Endothelial cell of umbilical vein (primary cell): ENCODE measurements around the gene PRPS1L1. TPM values are rescaled to one million over a fixed set of nuclear protein-coding genes. Genes with fewer than 3 reads are reported as not detected.

Experiments
- BruUV-seq: library from RNA; stranded (reverse); fragments of 400-500 nt; replicated peaks from 2 replicates; lab custom pipeline; 2021; lab: Mats Ljungman, UMichigan
- CTCF ChIA-PET: fragments of 300-600, 350-600 bp; sonication (Branson Sonifier 250); formaldehyde crosslinking; loops from one replicate; lab custom pipeline; 2021; ENCODE audit warnings: antibody characterized with exemption, inconsistent platforms; lab: Charles Lee
- POLR2A ChIA-PET: fragments of 300-600, 350-600 bp; sonication (Branson Sonifier 250); formaldehyde crosslinking; loops from one replicate; lab custom pipeline; 2021; ENCODE audit warnings: antibody characterized with exemption, inconsistent platforms; lab: Charles Lee
- DNase-seq: peaks from one replicate; pipeline ENCODE4 v3.0.0-alpha.2; 2011; ENCODE audit warnings: low read depth, low spot score
- FAIRE-seq: peaks from 2 replicates; lab custom pipeline; 2011; peaks lifted over from hg19 to GRCh38; lab: Jason Lieb, UNC
- H2AFZ ChIP-seq: 2 replicates; pipeline ENCODE4 v1.6.0; 2012; ENCODE audit warnings: low read depth, low read length, control low read depth, inconsistent platforms
- H3K27ac ChIP-seq: 2 replicates; pipeline ENCODE4 v1.5.1; 2011; ENCODE audit warnings: low read depth, mild to moderate bottlenecking, control low read depth, low read length, moderate library complexity; ENCODE audit not compliant: insufficient read depth
- H3K27me3 ChIP-seq, 2 experiments: 2 replicates each; pipeline versions ENCODE4 v1.6.0 to v1.6.1; 2011; ENCODE audit warnings: low read length in 2 of 2, mixed read lengths in 1 of 2; ENCODE audit not compliant: control insufficient read depth in 2 of 2, insufficient read depth in 2 of 2
- H3K36me3 ChIP-seq, 2 experiments: 2 replicates in 1 of 2; 3 replicates in 1 of 2; pipeline ENCODE4 v1.5.1; 2011; ENCODE audit warnings: low read length in 2 of 2, mild to moderate bottlenecking in 1 of 2, moderate library complexity in 1 of 2; ENCODE audit not compliant: control insufficient read depth in 2 of 2, insufficient read depth in 2 of 2; ENCODE audit errors: extremely low read depth in 1 of 2
- H3K4me1 ChIP-seq: 3 replicates; pipeline ENCODE4 v1.5.1; 2011; ENCODE audit warnings: mild to moderate bottlenecking, low read length; ENCODE audit not compliant: control insufficient read depth, insufficient read depth; ENCODE audit errors: extremely low read depth
- H3K4me2 ChIP-seq: 2 replicates; pipeline ENCODE4 v1.6.1; 2011; ENCODE audit warnings: low read length, control low read depth, mixed read lengths; ENCODE audit not compliant: insufficient read depth
- H3K4me3 ChIP-seq, 3 experiments: fragments of 200-600 bp in 1 of 3; sonication (generic), shearing (Covaris generic) in 1 of 3; replicated peaks in 1 of 3; 2 replicates each; pipeline ENCODE4 v1.5.1; 2011 to 2016; ENCODE audit warnings: control low read depth in 3 of 3, low read length in 3 of 3, mild to moderate bottlenecking in 2 of 3, inconsistent platforms in 1 of 3, low read depth in 1 of 3, moderate library complexity in 1 of 3; ENCODE audit not compliant: insufficient read depth in 1 of 3
- H3K79me2 ChIP-seq: 2 replicates; pipeline ENCODE4 v1.6.0; 2012; ENCODE audit warnings: low read length, inconsistent platforms; ENCODE audit not compliant: control insufficient read depth, insufficient read depth
- H3K9ac ChIP-seq: replicated peaks from 2 replicates; pipeline ENCODE3; 2011; ENCODE audit warnings: low read length, control low read depth; ENCODE audit not compliant: insufficient read depth; ENCODE audit errors: extremely low read depth
- H3K9me1 ChIP-seq: replicated peaks from 3 replicates; pipeline ENCODE4 v1.6.0; 2011; ENCODE audit warnings: mild to moderate bottlenecking, low read length; ENCODE audit not compliant: control insufficient read depth, insufficient read depth; ENCODE audit errors: extremely low read depth
- H3K9me3 ChIP-seq: replicated peaks from 2 replicates; pipeline ENCODE4 v1.5.1; 2012; ENCODE audit warnings: low read length, inconsistent platforms; ENCODE audit not compliant: control insufficient read depth, insufficient read depth
- H4K20me1 ChIP-seq: replicated peaks from 2 replicates; pipeline ENCODE3; 2011; ENCODE audit warnings: mild to moderate bottlenecking, low read length; ENCODE audit not compliant: control insufficient read depth, insufficient read depth; ENCODE audit errors: extremely low read depth
- EZH2 ChIP-seq: IDR thresholded peaks from 2 replicates; pipeline ENCODE4 v1.6.1; 2012; ENCODE audit warnings: borderline replicate concordance, low read depth, mild to moderate bottlenecking, moderate library complexity, low read length, inconsistent platforms; ENCODE audit not compliant: severe bottlenecking
- FOS ChIP-seq: IDR thresholded peaks from 2 replicates; pipeline ENCODE4 v1.6.1; 2011; ENCODE audit warnings: mild to moderate bottlenecking, low read length, moderate library complexity, borderline replicate concordance; ENCODE audit not compliant: insufficient read depth
- GATA2 ChIP-seq: IDR thresholded peaks from 2 replicates; pipeline ENCODE4 v1.7.0; 2011; ENCODE audit warnings: low read depth, mild to moderate bottlenecking, moderate library complexity, mixed read lengths, low read length; ENCODE audit not compliant: insufficient read length, insufficient read depth
- JUN ChIP-seq: IDR thresholded peaks from 2 replicates; pipeline ENCODE4 v1.6.1; 2011; ENCODE audit warnings: borderline replicate concordance, low read depth; ENCODE audit not compliant: insufficient read length, insufficient read depth
- MYC ChIP-seq: IDR thresholded peaks from one replicate; pipeline ENCODE4 v1.6.1; 2011; ENCODE audit warnings: mild to moderate bottlenecking, low read depth, low read length
- POLR2A ChIP-seq: IDR thresholded peaks from 2 replicates; pipeline ENCODE4 v1.6.1; 2012; ENCODE audit warnings: low read depth, mild to moderate bottlenecking, control low read depth, low read length
- POLR2AphosphoS5 ChIP-seq: IDR thresholded peaks from 2 replicates; pipeline ENCODE4 v1.6.1; 2012; ENCODE audit warnings: low read depth, mild to moderate bottlenecking, control low read depth, low read length, moderate library complexity; ENCODE audit not compliant: insufficient read depth
- dilution Hi-C: fragments of 300-500 bp; cut with MboI; formaldehyde crosslinking; loops from one replicate; pipeline ENCODE4 v1.15.0; 2019; ENCODE audit warnings: low sequenced_read_pairs; ENCODE audit not compliant: extremely low pct_ligation_motif_present
- intact Hi-C: fragments of 100-400 bp; cut with micrococcal nuclease; formaldehyde crosslinking; loops from one replicate; pipeline ENCODE4 v1.10.0; 2022
- polyA plus RNA-seq, 4 experiments: library from polyadenylated mRNA; depleted of rRNA in 3 of 4; stranded (reverse) in 3 of 4; unstranded in 1 of 4; fragments of >200 nt; gene quantifications; 2 replicates each; pipeline versions ENCODE4 v1.2.1 to v1.2.3, GENCODE V29; 2011 to 2012; ENCODE audit warnings: missing spikeins in 1 of 4
- total RNA-seq: library from RNA; stranded (reverse); gene quantifications from 2 replicates; pipeline ENCODE4 v1.2.3, GENCODE V29; 2021
- TF ChIP-seq, protein P1 (sequence below), 2 donors: IDR thresholded peaks; 1 replicate in 1 of 2; 2 replicates in 1 of 2; pipeline ENCODE4 v1.5.1; 2011; ENCODE audit warnings: low read length in 2 of 2, mild to moderate bottlenecking in 2 of 2, moderate library complexity in 2 of 2, control low read depth in 1 of 2, inconsistent platforms in 1 of 2, low read depth in 1 of 2; ENCODE audit not compliant: insufficient read depth in 1 of 2; ENCODE audit errors: extremely low read depth in 1 of 2
- TF ChIP-seq, protein P2 (sequence below): IDR thresholded peaks from 2 replicates; pipeline ENCODE4 v1.6.1; 2011; ENCODE audit not compliant: insufficient read depth, insufficient read length

The PRPS1L1 gene
- total and polyA plus RNA-seq, 2 donors (not counting 3 experiments of a cell fraction or from before 2014, with no cell fraction given): not detected

DNA sequence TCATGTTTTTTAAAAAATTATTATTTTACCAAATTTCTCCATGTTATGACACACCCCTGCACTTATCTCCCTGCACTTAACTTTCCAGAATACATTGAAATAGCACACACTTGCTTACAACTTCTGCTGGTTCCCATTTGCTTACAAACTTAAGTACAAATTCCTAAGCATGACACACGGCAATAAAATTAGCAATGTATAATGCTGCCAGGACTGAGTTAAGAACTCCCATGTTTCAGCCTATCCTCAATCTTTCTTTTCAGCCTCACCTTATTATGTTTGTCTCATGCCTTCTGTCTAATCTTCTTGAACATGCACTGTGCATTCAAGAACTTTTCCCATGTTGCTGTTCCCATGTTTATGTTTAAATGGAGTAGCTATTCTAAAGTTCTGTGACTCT is 40.8 kb downstream of the PRPS1L1 start:
- dilution Hi-C loops: no loop called here
- ChIA-PET CTCF (interaction anchor here (2.0 kb wide), 1 partner anchor 11 kb away, joined by 5 read pairs; no protein-coding TSS in a partner anchor), POLR2A (no interaction called here)
- Histone ChIP-seq H3K27me3 (no peaks in the 10 kb centered on the region), H3K9me1 (no peaks in the 10 kb centered on the region), H3K4me1 (no peaks in the 10 kb centered on the region), H3K36me3 (no peaks in the 10 kb centered on the region), H2AFZ (no peak overlapping the region), H3K4me2 (no peak overlapping the region), H4K20me1 (no peaks in the 10 kb centered on the region), H3K79me2 (no peaks in the 10 kb centered on the region), H3K4me3 (no peak overlapping the region), H3K9me3 (no peaks in the 10 kb centered on the region), H3K27ac (no peak overlapping the region), H3K9ac (no peak overlapping the region)
- FAIRE-seq (no peak), DNase-seq (no peak)
- no peak for TF ChIP-seq GATA2
- no peak for TF ChIP-seq JUN
- TF ChIP-seq, protein P1, sequence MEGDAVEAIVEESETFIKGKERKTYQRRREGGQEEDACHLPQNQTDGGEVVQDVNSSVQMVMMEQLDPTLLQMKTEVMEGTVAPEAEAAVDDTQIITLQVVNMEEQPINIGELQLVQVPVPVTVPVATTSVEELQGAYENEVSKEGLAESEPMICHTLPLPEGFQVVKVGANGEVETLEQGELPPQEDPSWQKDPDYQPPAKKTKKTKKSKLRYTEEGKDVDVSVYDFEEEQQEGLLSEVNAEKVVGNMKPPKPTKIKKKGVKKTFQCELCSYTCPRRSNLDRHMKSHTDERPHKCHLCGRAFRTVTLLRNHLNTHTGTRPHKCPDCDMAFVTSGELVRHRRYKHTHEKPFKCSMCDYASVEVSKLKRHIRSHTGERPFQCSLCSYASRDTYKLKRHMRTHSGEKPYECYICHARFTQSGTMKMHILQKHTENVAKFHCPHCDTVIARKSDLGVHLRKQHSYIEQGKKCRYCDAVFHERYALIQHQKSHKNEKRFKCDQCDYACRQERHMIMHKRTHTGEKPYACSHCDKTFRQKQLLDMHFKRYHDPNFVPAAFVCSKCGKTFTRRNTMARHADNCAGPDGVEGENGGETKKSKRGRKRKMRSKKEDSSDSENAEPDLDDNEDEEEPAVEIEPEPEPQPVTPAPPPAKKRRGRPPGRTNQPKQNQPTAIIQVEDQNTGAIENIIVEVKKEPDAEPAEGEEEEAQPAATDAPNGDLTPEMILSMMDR (IDR thresholded peaks at IDR 0.05; ENCODE audit: extremely low read depth in 1 of 2, insufficient read depth in 1 of 2, low read depth in 1 of 2, low read length in 2 of 2): no peak
- no peak for TF ChIP-seq EZH2
- no peak for TF ChIP-seq FOS
- TF ChIP-seq MYC: no peak
- no peak for TF ChIP-seq POLR2A
- TF ChIP-seq, protein P2, sequence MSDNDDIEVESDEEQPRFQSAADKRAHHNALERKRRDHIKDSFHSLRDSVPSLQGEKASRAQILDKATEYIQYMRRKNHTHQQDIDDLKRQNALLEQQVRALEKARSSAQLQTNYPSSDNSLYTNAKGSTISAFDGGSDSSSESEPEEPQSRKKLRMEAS: no peak
- no peak for TF ChIP-seq POLR2AphosphoS5
- intact Hi-C loops: no loop called here
- BruUV-seq: no TSS peak
